ENCODE results near the gene CDC45. TPM values are rescaled to one million over a fixed set of nuclear protein-coding genes. Genes with fewer than 3 reads are reported as not detected.

The CDC45 gene, protein sequence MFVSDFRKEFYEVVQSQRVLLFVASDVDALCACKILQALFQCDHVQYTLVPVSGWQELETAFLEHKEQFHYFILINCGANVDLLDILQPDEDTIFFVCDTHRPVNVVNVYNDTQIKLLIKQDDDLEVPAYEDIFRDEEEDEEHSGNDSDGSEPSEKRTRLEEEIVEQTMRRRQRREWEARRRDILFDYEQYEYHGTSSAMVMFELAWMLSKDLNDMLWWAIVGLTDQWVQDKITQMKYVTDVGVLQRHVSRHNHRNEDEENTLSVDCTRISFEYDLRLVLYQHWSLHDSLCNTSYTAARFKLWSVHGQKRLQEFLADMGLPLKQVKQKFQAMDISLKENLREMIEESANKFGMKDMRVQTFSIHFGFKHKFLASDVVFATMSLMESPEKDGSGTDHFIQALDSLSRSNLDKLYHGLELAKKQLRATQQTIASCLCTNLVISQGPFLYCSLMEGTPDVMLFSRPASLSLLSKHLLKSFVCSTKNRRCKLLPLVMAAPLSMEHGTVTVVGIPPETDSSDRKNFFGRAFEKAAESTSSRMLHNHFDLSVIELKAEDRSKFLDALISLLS
- total RNA-seq = 39.4 and 43.0 TPM in 2 replicates

DNA sequence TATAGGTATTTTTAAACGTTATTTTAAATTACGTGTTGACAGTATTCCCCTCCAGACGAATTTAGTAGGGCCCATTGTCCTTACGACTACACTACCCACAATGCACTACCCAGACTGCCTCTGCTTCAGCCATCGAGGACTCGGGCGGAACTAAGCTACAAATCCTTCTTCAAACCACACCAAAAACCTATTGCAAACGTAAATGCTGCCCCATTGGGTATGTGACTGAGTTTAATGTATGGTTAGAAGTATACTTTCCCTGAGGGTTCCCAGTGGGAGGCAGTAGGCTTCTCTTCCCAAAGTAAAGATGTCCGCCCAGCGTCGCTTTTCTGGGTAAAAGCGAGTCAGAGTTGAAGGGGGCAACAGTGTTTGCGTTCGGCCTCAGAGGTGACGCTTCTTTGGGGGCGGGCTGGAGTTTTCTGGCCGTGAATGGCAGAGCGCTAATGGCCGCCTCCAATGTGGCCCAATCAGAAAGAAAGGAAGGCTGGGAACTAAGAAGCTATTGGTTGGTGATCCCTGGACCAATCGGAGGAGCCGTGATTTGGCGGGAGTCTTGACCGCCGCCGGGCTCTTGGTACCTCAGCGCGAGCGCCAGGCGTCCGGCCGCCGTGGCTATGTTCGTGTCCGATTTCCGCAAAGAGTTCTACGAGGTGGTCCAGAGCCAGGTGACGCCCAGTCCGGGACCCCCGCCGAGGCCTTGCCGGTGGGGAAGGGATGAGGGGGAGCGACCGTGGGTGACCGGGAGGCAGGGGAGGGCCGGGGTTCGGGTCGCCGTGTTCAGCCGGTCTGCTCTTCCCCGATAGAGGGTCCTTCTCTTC lies at the start of gene CDC45:
TSS of gene CDC45 (plus strand) at position 566 of the 818 bp plus-strand sequence. CDS start at position 615, 49 bp downstream.

DNA sequence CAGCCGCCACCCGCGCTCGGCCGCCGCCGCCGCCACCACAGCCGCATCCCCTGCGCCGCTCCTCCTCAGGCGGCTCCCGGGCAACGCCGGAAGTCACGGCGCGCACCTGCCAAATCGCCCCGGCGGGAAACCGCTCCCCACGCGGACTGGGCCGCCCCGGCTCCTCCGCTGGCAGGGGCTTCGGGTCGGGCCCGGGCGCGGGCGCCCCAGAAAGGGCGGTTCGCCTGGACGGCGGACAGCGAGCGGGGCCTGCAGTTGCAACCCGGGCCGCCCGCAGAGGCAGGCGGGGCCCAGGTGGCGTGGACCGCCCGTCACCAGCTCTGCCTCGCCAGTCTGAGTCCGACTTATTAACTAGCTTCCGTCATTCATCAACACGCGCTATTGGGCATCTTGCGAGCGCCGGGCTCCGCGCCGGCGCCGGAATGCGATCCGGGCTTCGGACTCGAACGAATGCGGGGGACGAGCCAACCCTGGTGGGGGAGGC lies 48.0 kb upstream of the CDC45 start, which contains the start of gene HIRA:
TSS of gene HIRA (minus strand) at position 85 of the 484 bp plus-strand sequence. CDS start 257 bp downstream, outside the sequence.

DNA sequence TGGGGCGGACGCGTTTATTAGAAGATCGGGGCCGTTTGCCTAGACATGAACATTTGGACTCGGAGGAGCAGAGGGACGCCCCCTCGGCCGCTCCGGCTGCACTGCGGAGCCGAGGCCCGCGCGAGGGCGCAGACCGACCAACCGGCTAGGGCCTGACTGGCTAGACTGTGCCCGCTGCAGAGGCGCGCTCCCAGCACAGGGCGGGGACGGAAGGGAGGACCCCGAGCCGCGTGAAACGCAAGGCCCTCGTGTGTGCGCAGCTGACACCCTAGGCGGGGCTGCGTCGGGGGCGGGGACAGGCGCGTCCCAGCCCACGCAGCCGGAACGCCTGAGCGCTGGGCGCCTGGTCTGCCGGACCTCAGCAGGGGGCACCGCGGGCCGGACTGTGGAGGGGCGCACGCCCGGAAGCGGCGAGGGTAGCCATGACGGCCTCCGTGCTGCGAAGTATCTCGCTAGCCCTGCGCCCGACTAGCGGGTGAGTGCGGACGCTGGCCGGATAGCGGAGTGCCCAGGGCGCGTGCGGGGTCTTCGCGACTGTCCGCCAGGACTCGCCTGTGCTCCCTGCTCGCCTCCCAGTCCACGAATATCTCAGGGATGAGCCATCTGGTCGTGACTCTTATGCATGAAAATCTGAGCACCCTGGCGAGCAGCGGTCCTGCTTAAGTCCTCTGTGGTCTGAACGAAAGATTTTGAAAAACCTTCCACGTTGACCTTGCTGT lies 47.4 kb upstream of the CDC45 start, which contains the start of gene MRPL40:
TSS of gene MRPL40 (plus strand) at position 413 of the 719 bp plus-strand sequence. CDS start at position 423, 10 bp downstream.

DNA sequence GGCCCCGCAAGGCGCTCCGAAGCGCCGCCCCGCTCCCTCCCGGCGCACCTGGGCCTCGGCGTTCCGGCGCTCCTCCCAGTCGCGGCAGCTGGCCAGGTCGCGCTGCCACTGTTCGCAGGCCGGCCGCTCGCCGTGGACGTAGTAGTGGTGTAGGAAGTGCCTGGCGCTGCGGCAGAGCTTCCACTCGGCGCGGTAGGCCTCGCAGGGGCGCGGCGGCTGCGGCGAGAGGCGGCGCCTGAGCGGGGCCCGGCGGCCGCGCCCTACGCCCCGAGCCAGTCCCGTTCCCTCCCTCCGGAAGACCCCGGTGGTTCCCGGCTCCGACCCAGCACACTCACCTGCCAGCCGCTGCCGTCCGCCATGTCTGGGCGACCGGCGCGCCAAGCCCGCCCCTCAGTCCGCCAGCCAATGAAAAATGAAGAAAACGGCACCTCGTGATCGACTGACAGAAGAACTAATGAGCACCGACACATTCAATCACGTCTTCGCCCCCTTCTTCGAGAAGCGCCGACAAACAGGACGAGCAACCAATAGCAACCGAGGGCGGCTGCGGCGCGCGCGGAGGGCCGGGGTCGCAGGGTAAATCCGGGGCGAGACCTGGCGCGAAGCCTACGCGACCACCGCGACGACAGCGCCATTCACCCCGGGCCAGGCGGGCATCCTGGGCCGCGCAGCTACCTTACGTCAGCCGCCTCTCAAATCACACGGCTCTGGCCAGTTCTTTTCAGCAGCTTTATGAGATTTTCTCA lies 32.2 kb upstream of the CDC45 start, which contains the start of gene C22orf39:
TSS of gene C22orf39 (minus strand) at position 382 of the 746 bp plus-strand sequence. CDS start at position 359, 23 bp downstream.

DNA sequence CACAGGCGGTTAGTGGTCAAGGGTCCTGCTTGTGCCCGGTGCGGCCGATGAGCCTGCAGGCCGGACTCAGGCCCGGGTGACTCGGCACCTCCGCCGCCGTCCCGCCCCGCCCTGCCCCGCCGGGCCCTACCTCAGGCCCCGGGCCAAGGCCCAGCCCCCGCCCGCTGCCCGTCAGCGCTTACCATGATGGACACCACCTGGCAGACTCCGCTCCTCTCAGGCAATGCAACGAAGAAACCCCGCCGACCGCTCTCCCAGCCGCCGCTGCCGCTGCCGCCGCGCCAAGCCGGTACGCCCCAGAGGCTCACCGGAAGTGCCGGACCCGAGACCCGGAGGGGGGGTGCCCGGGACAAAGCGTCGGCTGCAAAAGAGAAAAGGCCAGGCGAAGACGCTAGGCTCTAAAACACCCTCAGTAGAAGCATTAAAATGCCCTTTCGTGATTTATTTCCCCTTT lies 792 bp upstream of the CDC45 start, which contains the start of gene UFD1:
TSS of gene UFD1 (minus strand) at position 293 of the 454 bp plus-strand sequence. CDS start at position 185, 108 bp downstream.

DNA sequence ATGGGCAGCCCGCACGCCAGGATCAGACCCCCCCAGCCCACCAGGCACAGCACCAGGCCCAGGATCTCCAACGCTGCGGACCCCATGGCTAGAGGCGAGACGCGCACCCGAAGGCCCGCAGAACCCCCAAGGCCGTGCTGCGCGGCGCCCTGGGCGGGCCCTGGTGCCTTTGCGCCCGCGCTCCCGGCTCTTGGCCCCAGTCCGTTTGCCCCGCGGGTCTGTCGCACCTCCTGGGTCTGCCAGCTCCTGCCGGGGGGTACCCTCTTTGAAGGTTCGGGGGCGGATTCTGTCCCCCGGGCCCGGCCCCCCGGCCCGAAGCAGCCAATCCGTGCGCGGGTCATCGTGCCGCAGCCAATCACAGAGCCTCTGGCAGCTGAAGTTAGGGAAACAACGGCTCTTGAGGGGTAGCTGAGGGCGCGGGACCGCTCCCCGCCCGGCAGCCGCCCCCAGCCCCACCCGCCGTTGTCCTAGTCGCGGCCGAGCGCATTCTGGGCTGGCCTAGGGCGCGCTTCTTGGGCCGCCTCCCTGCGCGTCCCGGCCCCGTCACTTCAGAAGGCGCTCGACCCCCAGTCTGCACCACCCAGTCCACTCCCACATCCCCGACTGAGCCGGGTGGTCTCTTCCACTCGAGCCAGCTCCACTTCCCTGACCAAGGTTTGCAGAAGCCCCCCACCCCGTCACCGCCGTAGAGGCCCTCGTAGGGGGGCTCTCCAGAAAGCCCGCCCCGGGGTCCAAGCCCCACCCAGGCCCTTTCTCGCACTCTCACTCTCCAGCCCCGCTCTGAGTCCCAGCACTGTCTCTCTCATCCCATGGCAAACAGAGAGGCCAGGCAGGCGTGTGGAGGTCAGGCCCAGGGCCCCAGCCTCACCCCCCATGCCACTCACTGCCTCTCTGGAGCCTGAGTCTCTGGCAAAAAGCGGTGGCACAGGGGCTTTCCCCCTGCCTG lies 44.7 kb downstream of the CDC45 start, which contains the start of gene CLDN5:
TSS of gene CLDN5 (minus strand) at position 241 of the 946 bp plus-strand sequence. CDS start at position 86, 155 bp downstream.

Other genes with a start within 250 kb of the CDC45 start
- gene CLTCL1, start 188.2 kb upstream of the CDC45 start, total RNA-seq = 2.4 and 3.5 TPM in 2 replicates
- 15.2 and 17.7 TPM in 2 replicates for gene HIRA, start 48.2 kb upstream of the CDC45 start, total RNA-seq
- 39.1 and 46.2 TPM in 2 replicates for gene MRPL40, start 47.4 kb upstream of the CDC45 start, total RNA-seq
- gene C22orf39, start 32.2 kb upstream of the CDC45 start, total RNA-seq = 24.0 and 24.2 TPM in 2 replicates
- 68.5 and 85.9 TPM in 2 replicates for gene UFD1, start 727 bp upstream of the CDC45 start, total RNA-seq
- gene CLDN5, start 44.5 kb downstream of the CDC45 start, total RNA-seq = 889 and 919 TPM in 2 replicates
- 7.9 and 8.7 TPM in 2 replicates for gene SEPTIN5, start 234.6 kb downstream of the CDC45 start, total RNA-seq
- gene GP1BB, start 243.6 kb downstream of the CDC45 start, total RNA-seq = 1.0 and 3.7 TPM in 2 replicates

Data from mammary microvascular endothelial cell (primary cell).